ENCODE results near the gene SIK2. TPM values are rescaled to one million over a fixed set of nuclear protein-coding genes. Genes with fewer than 3 reads are reported as not detected.
"Not testable (repeated sequence)": the region's sequence is repeated elsewhere in the genome, so short reads cannot be mapped to it uniquely, and the experiment has no call there.

The SIK2 gene
- total and polyA plus RNA-seq, 4 experiments from 2014 or later, result 0.04 to 13.8 (median 6.6) TPM

DNA sequence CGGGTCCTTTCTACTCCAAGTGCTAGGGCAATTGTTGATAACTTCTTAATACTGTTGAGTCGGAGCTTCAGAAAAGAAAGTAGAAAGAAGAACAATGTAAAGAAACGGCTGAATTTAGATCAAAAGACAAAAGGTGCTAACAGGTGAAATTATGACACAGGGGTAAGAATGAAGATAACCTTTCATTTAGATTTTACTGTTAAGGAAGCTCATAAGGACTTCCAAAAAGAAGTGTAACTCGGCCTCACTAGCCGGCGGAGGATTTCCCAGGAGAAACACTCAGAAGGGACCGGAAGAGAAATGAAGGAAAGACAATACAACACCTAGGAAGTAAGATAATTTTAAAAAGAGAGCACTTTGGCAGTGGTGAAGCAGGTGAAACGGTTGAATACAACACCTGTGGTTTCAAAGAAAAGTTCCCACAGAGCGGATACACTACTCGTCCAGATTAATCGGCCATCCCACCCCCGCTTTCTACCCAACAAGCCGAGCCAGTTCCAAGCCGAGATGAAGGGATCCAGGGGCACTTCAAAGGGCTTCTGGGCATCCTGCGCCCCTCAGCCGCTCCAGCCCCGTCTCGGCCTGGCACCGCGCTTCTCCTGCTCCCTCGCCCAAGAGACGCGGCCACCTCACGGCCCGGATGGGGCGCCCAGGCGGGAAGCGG, 163.2 kb downstream of the SIK2 start:
- Mint-ChIP-seq H3K4me1 (peaks cover 30 to 55% (median 36%) of the 10 kb centered on the region in 4 donors), H3K27me3 (no peaks in the 10 kb centered on the region), H3K4me3 (peak overlapping the region; percentile 93 to 100 (median 100)), H3K36me3 (peaks cover 18 to 48% of the 10 kb centered on the region in 2 donors), H3K27ac (peak overlapping the region; percentile 65 to 100 (median 99)), H3K9me3 (no peaks in the 10 kb centered on the region)
- DNase-seq, result peak in 2 of 5 donors; percentile 4 to 10
- Histone ChIP-seq H3K27me3 (ENCODE audit: insufficient read depth, low read length) (no peaks in the 10 kb centered on the region), H3K4me1 (ENCODE audit: insufficient read depth, low read length) (peaks cover 24% of the 10 kb centered on the region), H3K36me3 (ENCODE audit: insufficient read depth, low read length) (peaks cover 11% of the 10 kb centered on the region), H3K27ac (ENCODE audit: low read depth, low read length) (peak overlapping the region; percentile 84), H3K4me3 (ENCODE audit: low read length in 2 of 2) (peak overlapping the region; percentile 60 to 92), H3K9me3 (ENCODE audit: control insufficient read depth in 1 of 2, low read length in 2 of 2) (no peaks in the 10 kb centered on the region)
- CTCF ChIA-PET (ENCODE audit: partially characterized antibody), result interaction anchor here (1.2 to 8.8 kb wide), 7 partner anchors 10 to 179 kb away, joined by 3 to 103 read pairs (median 8); partner anchors contain the start of gene SIK2
- POLR2A ChIA-PET (ENCODE audit: partially characterized antibody), result interaction anchor here (0.8 to 2.7 kb wide), 7 partner anchors 11 to 162 kb away, joined by 3 to 16 read pairs (median 6); partner anchors contain the start of genes ALG9 and SIK2
- intact Hi-C loops (cut with micrococcal nuclease), result loop anchor here (2.0 to 5.0 kb wide), 2 partner anchors 107 to 161 kb away; partner anchors contain the start of gene ALG9

DNA sequence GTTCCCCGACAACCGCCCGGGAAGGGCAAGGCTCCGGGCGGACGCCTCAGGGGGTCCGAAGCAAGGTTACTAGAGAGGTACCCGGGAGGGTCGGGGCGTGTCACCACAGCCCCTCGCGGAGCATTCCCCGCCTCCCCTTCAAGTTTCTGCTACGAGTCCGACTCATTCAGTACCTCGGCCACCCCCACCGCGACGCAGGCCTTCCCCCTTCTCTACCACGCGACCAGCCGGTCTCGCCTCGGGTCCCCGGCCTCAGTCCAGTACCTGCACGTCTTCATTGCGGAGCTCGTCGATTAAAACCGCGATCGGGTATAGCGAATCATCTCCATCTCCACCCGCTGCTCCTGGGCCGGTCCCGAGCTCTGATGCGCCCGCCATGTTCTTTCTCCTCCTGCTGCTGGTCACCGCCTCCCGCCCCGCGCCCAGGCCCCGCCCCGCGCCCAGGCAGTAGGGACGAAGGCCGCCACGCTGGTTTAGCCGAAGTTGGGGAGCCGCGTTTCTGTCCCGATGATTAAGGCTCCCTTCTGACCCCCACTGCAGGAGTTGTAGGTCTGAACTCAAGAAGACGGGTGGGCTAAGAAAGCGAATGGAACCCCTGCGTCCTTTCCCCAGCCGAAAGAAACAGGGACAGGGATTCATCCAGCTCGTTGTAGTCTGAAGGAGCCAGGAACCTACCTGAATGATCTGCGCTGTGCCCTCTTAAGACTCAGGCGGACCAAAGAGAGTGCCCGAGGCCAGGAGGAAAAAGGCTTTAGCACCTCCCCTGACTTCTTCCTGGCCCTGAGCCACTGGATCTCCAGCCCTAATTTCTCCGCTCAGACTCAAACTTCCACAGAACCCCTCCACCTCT, 164.0 kb downstream of the SIK2 start, which contains the start of gene PPP2R1B:
PPP2R1B (minus strand) TSS at position 406 of the 850 bp plus-strand sequence; CDS start at position 378, 28 bp downstream.
- intact Hi-C loops (cut with micrococcal nuclease), result loop anchor here (1.0 to 5.0 kb wide), 3 partner anchors 106 to 164 kb away; partner anchors contain the start of genes ALG9 and SIK2
- peaks cover 14 to 40% of the 10 kb centered on the region in 2 donors for H3K36me3 Mint-ChIP-seq
- POLR2A ChIA-PET (ENCODE audit: partially characterized antibody), result interaction anchor here (0.6 to 2.3 kb wide), 10 partner anchors 9 to 180 kb away, joined by 3 to 16 read pairs (median 5); partner anchors contain the start of genes ALG9 and SIK2

DNA sequence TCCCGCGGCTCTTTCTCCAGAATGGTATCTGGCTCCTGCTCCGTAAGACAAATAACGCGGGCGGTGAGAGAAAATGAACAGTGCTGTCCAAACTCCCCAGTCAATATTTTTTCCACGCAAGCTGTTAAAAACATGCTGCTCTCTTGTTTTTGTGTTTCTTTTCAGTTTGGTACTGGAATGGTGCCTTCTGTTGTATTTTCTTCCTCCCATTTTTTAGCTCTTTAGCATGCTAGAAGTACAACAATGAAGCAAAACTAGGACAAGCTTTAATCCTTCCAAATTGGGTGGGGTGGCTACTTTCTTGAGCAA, 164.5 kb downstream of the SIK2 start:
- H3K27me3 Mint-ChIP-seq, result peaks cover 0 to 2% of the 10 kb centered on the region in 2 donors
- H3K27ac ChIP-seq (ENCODE audit: low read depth, low read length), result peak overlapping the region; percentile 84
- peaks cover 24% of the 10 kb centered on the region for H3K4me1 ChIP-seq (ENCODE audit: insufficient read depth, low read length)
- POLR2A ChIA-PET (ENCODE audit: partially characterized antibody), result interaction anchor here (0.6 to 2.3 kb wide), 9 partner anchors 8 to 180 kb away, joined by 3 to 16 read pairs (median 5); partner anchors contain the start of genes ALG9 and SIK2
- no peaks in the 10 kb centered on the region for H3K9me3 ChIP-seq (ENCODE audit: control insufficient read depth in 1 of 2, low read length in 2 of 2)
- H3K9me3 Mint-ChIP-seq, result no peaks in the 10 kb centered on the region
- intact Hi-C loops (cut with micrococcal nuclease), result loop anchor here (1.0 to 5.0 kb wide), 2 partner anchors 106 to 164 kb away; partner anchors contain the start of genes ALG9 and SIK2
- peak overlapping the region; percentile 65 to 100 (median 99) for H3K27ac Mint-ChIP-seq
- no peaks in the 10 kb centered on the region for H3K36me3 ChIP-seq (ENCODE audit: insufficient read depth, low read length)
- peak overlapping the region; percentile 93 to 100 (median 100) for H3K4me3 Mint-ChIP-seq
- H3K27me3 ChIP-seq (ENCODE audit: insufficient read depth, low read length), result no peaks in the 10 kb centered on the region
- peak overlapping the region; percentile 64 to 92 for H3K4me3 ChIP-seq (ENCODE audit: low read length in 2 of 2)
- no peak for DNase-seq
- CTCF ChIA-PET (ENCODE audit: partially characterized antibody), result interaction anchor here (1.0 to 8.8 kb wide), 8 partner anchors 10 to 270 kb away, joined by 3 to 103 read pairs (median 6); partner anchors contain the start of gene SIK2
- H3K4me1 Mint-ChIP-seq, result peaks cover 28 to 48% (median 36%) of the 10 kb centered on the region in 4 donors
- H3K36me3 Mint-ChIP-seq, result peaks cover 14 to 38% of the 10 kb centered on the region in 2 donors

More for the DNA sequence above, 164.0 kb downstream of the SIK2 start, which contains the start of gene PPP2R1B:
- no peaks in the 10 kb centered on the region for H3K9me3 ChIP-seq (ENCODE audit: control insufficient read depth in 1 of 2, low read length in 2 of 2)
- H3K4me3 Mint-ChIP-seq, result peak within 1 kb of the TSS; percentile 93 to 100 (median 100)
- peaks cover 24% of the 10 kb centered on the region for H3K4me1 ChIP-seq (ENCODE audit: insufficient read depth, low read length)
- H3K4me1 Mint-ChIP-seq, result peaks cover 29 to 50% (median 36%) of the 10 kb centered on the region in 4 donors
- peaks cover 0 to 2% of the 10 kb centered on the region in 2 donors for H3K27me3 Mint-ChIP-seq
- H3K9me3 Mint-ChIP-seq, result no peaks in the 10 kb centered on the region
- no peaks in the 10 kb centered on the region for H3K27me3 ChIP-seq (ENCODE audit: insufficient read depth, low read length)
- CTCF ChIA-PET (ENCODE audit: partially characterized antibody), result interaction anchor here (1.0 to 8.8 kb wide), 9 partner anchors 10 to 270 kb away, joined by 3 to 103 read pairs (median 5); partner anchors contain the start of gene SIK2
- peak within 1 kb of the TSS; percentile 64 to 92 for H3K4me3 ChIP-seq (ENCODE audit: low read length in 2 of 2)
- H3K27ac ChIP-seq (ENCODE audit: low read depth, low read length), result peak within 1 kb of the TSS; percentile 84
- DNase-seq, result peak; percentile 71 to 78 (median 75)
- H3K27ac Mint-ChIP-seq, result peak within 1 kb of the TSS; percentile 65 to 100 (median 99)
- H3K36me3 ChIP-seq (ENCODE audit: insufficient read depth, low read length), result peaks cover 3% of the 10 kb centered on the region

DNA sequence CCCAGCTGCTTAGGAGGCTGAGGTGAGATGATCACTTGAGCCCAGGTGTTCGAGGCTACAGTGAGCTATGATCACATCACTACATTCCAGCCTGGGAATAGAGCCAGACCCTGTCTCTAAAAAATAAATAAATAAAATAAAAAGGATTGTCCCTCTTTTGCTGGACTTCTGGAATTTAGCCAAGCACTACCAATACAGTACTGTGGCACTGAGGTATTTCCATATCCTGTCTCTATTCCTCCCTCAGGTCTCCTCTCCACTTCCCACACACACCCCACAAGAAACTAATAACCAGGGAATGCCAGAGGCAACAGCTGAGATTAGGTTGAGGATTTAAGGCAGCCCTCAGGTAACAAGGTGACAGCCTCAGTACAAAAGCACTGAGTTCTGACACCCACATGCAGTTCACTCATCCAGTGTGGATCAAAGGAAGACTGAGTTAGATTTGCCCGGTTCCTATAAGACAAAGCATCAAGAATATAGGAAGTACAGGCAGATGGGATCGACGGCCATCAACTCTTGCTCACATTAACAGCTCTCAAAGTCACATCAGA, 168.4 kb downstream of the SIK2 start:
- no peak overlapping the region for H3K27ac ChIP-seq (ENCODE audit: low read depth, low read length)
- H3K36me3 ChIP-seq (ENCODE audit: insufficient read depth, low read length), result no peaks in the 10 kb centered on the region
- no peak overlapping the region for H3K4me3 ChIP-seq (ENCODE audit: low read length in 2 of 2)
- Mint-ChIP-seq H3K4me3 (peak overlapping the region in 1 of 8 donors; percentile 68), H3K4me1 (peaks cover 4 to 16% (median 6%) of the 10 kb centered on the region in 4 donors), H3K9me3 (no peaks in the 10 kb centered on the region), H3K27me3 (peaks cover 0 to 2% of the 10 kb centered on the region in 2 donors), H3K36me3 (peaks cover 0 to 6% of the 10 kb centered on the region in 2 donors), H3K27ac (peak overlapping the region in 1 of 7 donors; percentile 37)
- intact Hi-C loops (cut with micrococcal nuclease), result no loop called here
- DNase-seq, result no peak
- ChIA-PET CTCF (ENCODE audit: partially characterized antibody) (interaction anchor here (1.0 to 1.6 kb wide), 4 partner anchors 30 to 187 kb away, joined by 3 to 5 read pairs (median 4); no protein-coding TSS in a partner anchor), POLR2A (ENCODE audit: partially characterized antibody) (no interaction called here)
- H3K9me3 ChIP-seq (ENCODE audit: control insufficient read depth in 1 of 2, low read length in 2 of 2), result no peaks in the 10 kb centered on the region
- H3K27me3 ChIP-seq (ENCODE audit: insufficient read depth, low read length), result no peaks in the 10 kb centered on the region
- peaks cover 7% of the 10 kb centered on the region for H3K4me1 ChIP-seq (ENCODE audit: insufficient read depth, low read length)

DNA sequence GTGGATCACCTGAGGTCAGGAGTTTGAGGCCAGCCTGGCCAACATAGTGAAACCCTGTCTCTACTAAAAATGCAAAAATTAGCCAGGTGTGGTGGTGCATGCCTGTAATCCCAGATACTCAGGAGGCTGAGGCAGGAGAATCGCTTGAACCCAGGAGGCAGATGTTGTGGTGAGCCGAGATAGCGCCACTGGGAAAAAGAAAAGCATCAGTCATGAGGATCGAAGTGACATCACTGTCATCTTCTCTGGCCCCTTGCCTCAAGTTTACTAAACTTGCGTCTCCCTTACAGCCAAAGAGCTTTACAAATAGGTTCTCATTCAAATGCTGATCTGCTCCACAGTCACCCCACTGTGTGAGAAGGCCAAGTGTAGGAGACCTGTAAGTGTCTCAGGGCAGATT, 169.0 kb downstream of the SIK2 start:
- CTCF ChIA-PET (ENCODE audit: partially characterized antibody), result interaction anchor here (1.0 to 1.6 kb wide), 2 partner anchors 30 to 167 kb away, joined by 3 to 5 read pairs; no protein-coding TSS in a partner anchor
- H3K9me3 ChIP-seq (ENCODE audit: control insufficient read depth in 1 of 2, low read length in 2 of 2); H3K27me3 ChIP-seq (ENCODE audit: insufficient read depth, low read length); H3K27ac ChIP-seq (ENCODE audit: low read depth, low read length); H3K9me3 Mint-ChIP-seq; H3K27ac Mint-ChIP-seq; H3K4me3 ChIP-seq (ENCODE audit: low read length in 2 of 2); H3K36me3 Mint-ChIP-seq; H3K36me3 ChIP-seq (ENCODE audit: insufficient read depth, low read length); intact Hi-C loops (cut with micrococcal nuclease); H3K27me3 Mint-ChIP-seq; DNase-seq; H3K4me3 Mint-ChIP-seq; H3K4me1 ChIP-seq (ENCODE audit: insufficient read depth, low read length); POLR2A ChIA-PET (ENCODE audit: partially characterized antibody): not testable (repeated sequence)
- peaks cover 4 to 11% (median 6%) of the 10 kb centered on the region in 4 donors for H3K4me1 Mint-ChIP-seq

DNA sequence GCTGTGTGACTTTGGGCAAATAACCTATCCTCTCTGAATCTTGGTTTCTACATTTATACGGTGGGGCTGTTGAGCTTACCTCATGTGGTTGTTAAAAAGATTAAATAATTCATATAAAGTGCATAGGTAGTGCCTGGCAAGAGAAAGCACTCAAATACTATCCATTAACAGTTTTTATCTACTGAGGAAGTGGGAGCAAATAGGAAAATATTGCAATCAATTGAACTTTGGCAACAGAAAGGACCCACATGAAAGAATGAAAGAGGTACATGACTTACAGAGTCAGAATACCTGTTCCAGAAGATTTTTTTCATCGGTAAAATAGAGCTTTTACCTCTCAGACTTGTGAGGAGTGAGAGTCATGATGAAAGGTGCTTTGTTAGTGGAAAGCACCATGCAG, 170.3 kb downstream of the SIK2 start:
- H3K4me3 Mint-ChIP-seq, result no peak overlapping the region
- no peaks in the 10 kb centered on the region for H3K4me1 Mint-ChIP-seq
- H3K36me3 ChIP-seq (ENCODE audit: insufficient read depth, low read length), result no peaks in the 10 kb centered on the region
- CTCF ChIA-PET (ENCODE audit: partially characterized antibody), result interaction anchor here (1.2 to 8.1 kb wide), 4 partner anchors 168 to 206 kb away, joined by 3 to 160 read pairs (median 6); no protein-coding TSS in a partner anchor
- intact Hi-C loops (cut with micrococcal nuclease), result no loop called here
- H3K4me3 ChIP-seq (ENCODE audit: low read length in 2 of 2), result no peak overlapping the region
- POLR2A ChIA-PET (ENCODE audit: partially characterized antibody), result no interaction called here
- no peaks in the 10 kb centered on the region for H3K27me3 ChIP-seq (ENCODE audit: insufficient read depth, low read length)
- no peaks in the 10 kb centered on the region for H3K9me3 ChIP-seq (ENCODE audit: control insufficient read depth in 1 of 2, low read length in 2 of 2)
- no peaks in the 10 kb centered on the region for H3K4me1 ChIP-seq (ENCODE audit: insufficient read depth, low read length)
- H3K27ac ChIP-seq (ENCODE audit: low read depth, low read length), result no peak overlapping the region
- H3K36me3 Mint-ChIP-seq, result no peaks in the 10 kb centered on the region
- H3K9me3 Mint-ChIP-seq, result no peaks in the 10 kb centered on the region
- H3K27me3 Mint-ChIP-seq, result peaks cover 0 to 2% of the 10 kb centered on the region in 2 donors
- no peak overlapping the region for H3K27ac Mint-ChIP-seq
- no peak for DNase-seq

Measured in CD4-positive, alpha-beta memory T cell (primary cell).